ENCODE data around the gene LINGO1.

Gene LINGO1

DNA sequence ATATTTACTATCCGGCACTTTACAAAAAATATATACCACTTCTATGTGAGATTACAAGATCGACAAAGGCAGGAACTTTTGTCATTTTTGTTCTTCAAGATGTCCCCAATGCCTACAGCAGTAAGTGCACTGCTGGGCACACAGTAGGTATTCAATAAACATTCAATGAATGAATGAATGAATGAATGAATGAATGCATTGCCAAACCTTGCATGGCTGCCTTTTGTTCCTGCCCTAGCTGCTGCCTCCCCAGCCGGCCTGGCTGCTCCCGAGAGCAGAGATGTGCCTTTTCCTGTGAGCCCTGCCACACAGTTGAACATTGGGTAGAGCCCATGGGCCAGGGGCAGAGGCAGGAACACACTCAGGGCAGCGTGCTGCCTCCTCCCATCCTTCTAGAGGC lies 37.5 kb downstream of the LINGO1 start:
- DNase-seq (ENCODE audit: low read depth in 3 of 3) = no peak

DNA sequence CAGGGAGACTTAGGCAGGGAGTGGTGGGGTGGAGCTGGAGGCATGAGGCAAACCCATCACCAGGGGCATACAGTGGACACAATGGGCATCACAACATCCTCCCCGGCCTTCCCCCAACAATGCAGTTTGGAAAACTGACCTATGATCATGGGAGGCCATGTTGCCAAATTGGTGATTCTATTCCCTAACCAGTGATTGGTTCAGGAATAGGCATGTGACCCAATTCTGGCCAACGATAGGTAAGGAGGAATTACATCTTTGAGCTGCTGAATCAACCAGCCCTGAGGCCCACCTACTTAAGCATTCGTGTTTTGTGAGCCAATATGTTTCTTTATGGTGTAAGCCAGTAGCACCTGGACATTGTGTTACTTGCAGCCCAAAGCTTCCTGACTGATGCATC lies 40.0 kb downstream of the LINGO1 start:
- no peak for DNase-seq (ENCODE audit: low read depth in 3 of 3)

- no peak for DNase-seq (ENCODE audit: low read depth in 3 of 3)
These were observed 40.6 kb downstream of the LINGO1 start for GRCh38 chr15:77591968-77592613.

DNA sequence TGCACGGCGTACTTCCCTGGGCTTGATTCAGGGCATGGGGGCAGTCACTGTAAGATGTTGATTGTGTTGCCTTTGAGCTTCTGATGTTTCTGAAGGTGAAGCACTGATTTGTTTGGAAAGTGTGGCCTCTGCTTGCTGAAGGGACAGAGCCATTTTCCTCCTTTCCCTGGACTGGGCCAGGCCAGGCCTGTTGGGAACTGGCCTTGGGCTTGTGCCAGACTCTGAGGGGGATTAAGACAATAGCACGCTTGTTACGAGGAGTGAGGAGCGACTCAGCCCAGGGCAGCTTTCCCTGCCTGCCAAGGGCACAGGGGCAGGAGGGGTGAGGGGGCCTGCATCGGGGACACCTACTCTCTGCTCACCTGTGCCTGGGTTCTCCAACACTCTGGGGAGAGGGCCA lies 42.9 kb downstream of the LINGO1 start:
- DNase-seq (ENCODE audit: low read depth in 3 of 3) = no peak

DNA sequence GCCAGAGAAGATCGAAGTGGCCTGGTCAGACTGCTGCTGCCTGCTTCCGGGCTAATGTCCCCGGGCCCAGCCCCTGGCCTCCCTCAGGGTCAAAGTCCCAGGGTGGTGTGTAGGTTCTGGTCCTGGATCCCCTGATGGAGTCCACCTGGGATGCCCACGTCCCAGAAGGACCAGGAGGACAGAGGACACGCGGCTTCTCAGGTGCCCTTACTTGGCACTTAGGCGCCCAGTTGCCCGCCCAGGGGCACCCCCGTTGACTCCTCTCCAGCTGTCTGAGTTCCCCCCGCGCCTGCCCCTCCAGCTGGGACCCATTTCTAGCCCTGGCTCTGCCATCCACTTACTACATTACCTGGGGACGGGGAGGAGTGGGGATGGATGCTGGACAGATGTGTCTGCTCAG lies 44.6 kb downstream of the LINGO1 start:
- DNase-seq (ENCODE audit: low read depth in 3 of 3) = no peak

DNA sequence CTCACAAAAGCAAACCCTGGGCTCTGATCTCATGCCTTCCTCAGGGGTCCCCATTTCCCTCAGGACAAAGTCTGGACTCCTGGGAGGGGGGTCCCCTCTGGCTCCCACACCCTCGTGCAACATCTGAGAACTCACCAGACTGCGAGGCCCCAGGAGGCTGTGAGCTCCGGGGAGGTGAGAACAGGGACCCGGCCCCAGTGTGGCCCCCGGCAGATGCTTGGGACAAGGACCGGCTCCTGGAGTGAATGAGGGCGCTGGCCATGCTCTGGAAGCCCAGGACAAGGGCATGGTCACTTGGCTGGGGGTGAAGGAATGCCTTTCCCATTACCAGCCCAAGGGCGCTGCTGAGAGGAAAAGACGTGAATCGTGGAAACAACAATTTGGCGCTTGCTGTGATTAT lies 48.0 kb downstream of the LINGO1 start:
- no peak for DNase-seq (ENCODE audit: low read depth in 3 of 3)

DNA sequence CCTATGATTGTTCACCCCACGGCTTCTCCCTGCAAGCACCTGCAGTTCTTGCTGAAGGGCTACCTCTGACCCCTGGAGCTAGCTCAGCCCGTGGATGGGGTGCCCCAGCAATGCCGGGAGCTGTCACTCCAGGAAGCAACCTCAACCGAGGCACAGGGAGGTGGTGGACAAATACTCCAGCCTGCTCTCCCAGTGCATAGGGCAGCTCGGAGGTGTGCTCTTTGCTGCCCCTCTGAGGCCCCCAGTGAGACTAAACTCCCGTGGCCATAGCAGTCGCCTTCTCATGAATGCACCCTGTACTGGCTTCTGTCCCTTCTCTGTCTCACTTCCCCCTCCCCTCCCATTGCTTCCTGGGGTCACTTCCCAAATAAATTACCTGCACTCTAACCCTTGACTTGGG lies 48.5 kb downstream of the LINGO1 start:
- DNase-seq (ENCODE audit: low read depth in 3 of 3) = no peak

- DNase-seq (ENCODE audit: low read depth in 3 of 3) = no peak
These were observed 49.9 kb downstream of the LINGO1 start for GRCh38 chr15:77582763-77583162.

DNA sequence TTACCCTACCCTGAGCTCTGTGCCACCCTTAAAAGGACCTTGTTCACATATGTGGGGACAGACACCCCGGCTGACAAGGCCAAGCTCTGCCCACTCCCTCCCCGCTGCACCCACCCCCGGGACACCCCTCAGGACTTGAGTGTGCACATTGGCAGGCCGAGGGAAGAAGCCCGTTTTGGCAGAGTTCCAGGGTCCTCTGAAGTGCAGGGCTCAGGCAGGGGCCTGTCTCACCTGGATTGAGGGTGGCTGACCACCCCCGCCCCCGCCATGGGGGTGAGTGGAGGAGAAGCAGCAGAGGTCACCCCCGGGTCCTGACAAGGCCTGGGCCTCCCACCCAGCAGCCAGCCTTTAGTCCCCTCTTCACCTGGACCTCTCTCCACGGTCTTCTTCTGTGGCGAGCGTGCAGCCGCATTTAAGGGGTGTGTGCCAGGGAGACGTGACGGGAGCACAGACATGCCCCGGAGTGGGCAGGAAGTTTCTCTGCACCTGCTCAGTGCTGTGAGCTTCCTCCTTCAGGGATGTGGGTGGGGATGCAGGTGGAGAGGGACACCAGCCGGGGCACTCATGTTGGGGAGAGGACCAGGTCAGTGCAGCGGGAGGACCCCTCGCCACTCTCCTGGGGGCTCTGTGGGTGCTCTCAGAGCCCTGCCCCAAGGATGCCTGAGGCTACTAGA lies 50.7 kb downstream of the LINGO1 start:
- no peak for DNase-seq (ENCODE audit: low read depth in 3 of 3)

DNA sequence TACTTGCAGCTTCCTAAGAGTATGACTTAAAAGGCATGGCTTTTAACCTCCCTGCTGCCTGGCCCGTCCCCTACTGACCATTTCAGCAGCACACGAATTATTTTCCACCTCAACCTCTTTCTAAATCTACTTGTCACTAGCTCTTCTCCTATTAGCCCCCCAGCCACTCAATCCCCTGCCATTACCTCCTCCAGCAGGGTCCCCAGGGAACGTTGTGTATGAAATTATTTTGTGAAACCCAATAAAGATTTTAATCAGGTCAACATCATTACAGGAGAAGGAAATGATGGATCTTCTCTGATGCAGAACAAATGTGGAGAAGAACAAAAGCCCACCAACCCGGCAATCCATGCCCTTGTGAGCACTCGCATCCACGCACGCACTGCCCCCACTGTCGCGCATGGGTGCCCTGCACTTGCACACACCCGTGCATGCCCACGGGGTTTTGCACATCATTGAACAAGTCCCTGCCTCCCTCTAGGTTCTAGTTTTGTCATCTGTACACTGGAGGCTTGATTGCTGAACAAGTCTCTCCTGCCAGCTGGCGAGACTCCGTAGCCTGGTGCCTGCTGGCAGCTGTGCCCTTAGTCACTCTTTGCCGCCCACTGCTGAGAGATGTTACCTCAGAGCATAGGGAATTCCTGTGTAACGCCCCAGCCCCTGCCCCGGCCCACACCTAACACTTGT lies 51.6 kb downstream of the LINGO1 start:
- no peak for DNase-seq (ENCODE audit: low read depth in 3 of 3)

DNA sequence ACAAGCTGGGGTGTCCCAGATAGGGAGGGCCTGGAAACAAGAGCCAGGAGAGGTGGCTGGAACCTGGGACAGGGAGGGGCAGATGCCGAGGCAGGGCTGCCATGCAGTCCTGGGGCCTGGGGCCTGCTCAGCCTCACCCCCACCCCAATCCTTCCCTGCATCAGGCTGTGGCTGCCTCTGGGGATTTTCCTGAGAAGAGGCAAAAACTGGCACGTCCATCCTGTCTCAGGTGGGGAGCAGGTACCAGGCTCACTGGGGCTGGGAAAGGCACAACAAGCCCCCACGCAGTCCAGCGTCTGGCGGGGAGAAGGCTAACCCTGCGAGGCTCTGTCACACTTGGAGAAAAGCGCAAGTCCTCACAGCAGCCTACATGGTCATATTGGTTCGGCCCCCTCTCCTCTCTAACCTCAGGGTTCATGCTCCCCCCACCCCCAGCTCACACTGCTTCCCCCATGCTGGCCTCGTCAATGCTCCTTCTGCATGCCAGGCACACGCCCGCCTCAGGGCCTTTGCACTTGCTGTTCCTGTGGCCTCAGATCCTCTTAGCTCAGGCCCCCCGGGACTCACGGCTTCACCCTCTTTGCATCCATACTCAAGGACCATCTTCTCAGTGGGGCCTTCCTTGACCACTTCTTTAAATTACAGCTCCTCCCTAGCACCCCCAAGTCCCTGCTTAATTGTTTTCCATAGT lies 53.1 kb downstream of the LINGO1 start:
- DNase-seq (ENCODE audit: low read depth in 3 of 3) = no peak

DNA sequence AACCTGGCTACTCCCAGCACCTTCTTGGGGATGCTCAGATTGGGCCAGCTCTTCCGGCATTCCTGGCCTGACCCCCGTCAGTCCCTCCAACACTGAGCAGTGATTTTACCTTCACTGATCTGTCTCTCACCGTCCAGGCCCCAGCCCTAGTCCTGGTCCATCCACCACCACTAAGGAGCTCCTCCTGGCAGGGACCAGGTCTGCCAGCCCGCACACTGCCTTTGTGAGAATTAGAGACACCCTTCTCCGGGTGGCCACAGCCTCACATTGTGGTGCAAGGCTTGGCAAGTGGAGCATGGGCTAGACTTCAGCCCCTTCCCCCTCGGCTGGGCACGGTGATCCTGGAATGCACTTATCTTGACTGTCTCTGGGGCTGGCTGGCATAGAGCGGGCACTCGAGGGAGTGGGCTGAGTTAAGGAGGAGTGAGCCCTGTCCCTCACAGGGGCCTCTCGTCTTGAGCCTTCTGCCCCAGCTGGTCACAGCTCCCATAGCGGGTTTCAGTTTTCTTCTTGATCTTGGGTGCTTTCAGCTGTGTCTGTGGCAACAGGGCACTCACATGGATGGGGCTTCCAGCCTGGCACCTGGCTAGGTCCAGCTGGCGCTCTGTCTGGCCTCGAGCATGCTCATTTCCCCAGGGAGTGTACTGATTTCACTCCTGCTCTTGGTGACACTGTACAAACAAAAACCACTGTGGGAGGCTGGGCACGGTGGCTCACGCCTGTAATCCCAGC lies 53.9 kb downstream of the LINGO1 start:
- DNase-seq (ENCODE audit: low read depth in 3 of 3) = no peak

GRCh38 chr15:77577366-77577950 lies 55.3 kb downstream of the LINGO1 start:
- DNase-seq (ENCODE audit: low read depth in 3 of 3) = no peak

GRCh38 chr15:77576538-77576937 lies 56.2 kb downstream of the LINGO1 start:
- no peak for DNase-seq (ENCODE audit: low read depth in 3 of 3)

GRCh38 chr15:77575203-77575934 lies 57.3 kb downstream of the LINGO1 start:
- DNase-seq (ENCODE audit: low read depth in 3 of 3) = no peak

DNA sequence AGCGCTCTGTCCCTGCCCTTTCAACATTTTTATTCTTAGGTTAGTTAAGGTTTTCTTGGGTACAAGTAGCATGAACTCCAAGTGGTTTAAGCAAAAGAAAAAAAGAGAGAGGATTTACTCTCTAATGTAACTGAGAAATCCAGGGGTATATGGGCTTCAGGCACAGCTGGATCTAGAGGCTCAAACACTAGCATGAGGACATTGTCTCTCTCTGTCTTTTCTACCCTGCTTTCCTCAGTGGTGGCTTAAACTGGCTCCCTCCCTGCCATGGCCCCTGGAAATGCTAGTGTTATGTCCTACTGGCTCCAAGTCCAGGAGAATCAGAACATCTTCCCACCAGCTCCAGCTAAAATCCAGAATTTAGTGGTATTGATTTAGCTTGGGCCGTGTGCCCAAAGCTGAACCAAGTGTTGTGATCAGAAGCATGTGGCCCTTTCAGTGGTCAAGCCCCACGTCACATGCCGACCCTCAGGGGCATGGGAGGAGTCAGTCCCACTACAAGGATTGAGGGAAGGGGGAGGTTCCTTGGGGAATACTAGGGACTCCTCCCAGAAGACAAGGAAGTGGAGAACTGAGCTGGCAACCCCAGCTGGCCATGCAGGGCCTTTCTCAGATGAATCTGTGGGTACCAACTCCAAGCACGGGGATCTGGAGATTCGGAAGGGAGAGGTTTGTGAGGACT lies 58.0 kb downstream of the LINGO1 start:
- DNase-seq (ENCODE audit: low read depth in 3 of 3) = no peak

GRCh38 chr15:77573802-77574201 lies 58.9 kb downstream of the LINGO1 start:
- DNase-seq (ENCODE audit: low read depth in 3 of 3) = no peak

DNA sequence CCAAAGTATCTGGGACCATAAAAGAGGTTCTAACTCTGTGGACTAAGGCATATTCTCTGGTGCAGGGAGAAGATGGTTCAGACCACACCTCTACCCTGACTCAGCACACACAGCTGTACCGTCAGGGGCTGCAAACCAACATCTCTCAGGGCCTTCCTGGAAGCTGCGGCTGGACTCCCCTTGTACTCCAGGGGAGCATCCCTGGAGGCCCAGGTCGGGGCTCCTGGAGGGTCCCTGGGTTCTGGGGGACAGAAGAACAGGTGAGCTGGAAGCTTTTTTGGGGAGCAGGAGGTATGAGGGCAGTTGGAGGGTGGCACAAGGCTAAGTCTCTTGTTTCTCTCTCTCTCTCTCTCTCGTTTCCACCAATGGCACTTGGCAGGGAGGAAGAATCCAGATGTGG lies 60.5 kb downstream of the LINGO1 start:
- no peak for DNase-seq (ENCODE audit: low read depth in 3 of 3)

DNA sequence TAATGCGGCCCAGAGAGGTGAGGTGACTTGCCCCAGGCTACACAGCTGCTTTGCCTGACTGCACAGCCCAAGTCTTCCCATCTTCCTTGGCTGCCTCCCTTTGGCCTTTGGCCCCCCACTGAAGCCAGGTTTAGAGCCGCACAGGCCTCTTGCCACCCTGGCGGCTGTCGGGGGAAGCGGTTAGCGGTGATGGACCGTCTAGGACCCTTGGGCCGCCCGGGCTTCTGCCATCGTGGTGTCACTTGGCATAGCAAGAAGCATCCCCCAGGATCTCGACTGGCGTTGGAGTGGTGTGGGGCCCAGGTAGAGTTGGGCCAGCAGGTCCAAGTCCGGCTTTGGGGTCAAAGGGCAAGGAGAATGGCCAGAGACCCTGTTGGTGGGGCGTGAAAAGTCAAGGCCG lies 61.0 kb downstream of the LINGO1 start:
- no peak for DNase-seq (ENCODE audit: low read depth in 3 of 3)

DNA sequence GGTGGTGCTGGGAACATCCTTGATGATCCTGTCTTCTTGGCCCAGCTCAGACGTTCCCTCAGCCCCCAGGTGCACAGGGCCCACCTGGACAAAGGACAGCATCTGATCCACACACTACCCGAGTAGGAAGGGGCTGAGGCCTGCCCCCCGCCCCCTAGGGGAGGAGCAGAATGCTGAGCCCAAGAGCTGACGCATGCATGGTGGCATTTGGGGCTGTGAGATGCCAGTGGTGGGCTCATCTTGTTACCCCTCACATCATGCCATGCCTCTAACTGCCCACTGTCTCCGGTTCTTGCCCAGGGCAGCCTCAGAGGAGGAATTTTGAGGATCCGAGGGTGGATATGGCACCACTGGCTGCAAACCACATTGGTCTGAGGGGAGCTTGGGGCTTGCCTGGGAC lies 61.5 kb downstream of the LINGO1 start:
- no peak for DNase-seq (ENCODE audit: low read depth in 3 of 3)
